GM18520 (cell line): ENCODE measurements around the gene TLK2.
"Not testable (repeated sequence)": the region's sequence is repeated elsewhere in the genome, so short reads cannot be mapped to it uniquely, and the experiment has no call there.

Source experiments
- ATAC-seq: cut with Tn5 transposase; IDR thresholded peaks from one replicate; pipeline ENCODE4 v1.9.1; 2021; ENCODE audit not compliant: unreplicated experiment

TLK2 gene

DNA sequence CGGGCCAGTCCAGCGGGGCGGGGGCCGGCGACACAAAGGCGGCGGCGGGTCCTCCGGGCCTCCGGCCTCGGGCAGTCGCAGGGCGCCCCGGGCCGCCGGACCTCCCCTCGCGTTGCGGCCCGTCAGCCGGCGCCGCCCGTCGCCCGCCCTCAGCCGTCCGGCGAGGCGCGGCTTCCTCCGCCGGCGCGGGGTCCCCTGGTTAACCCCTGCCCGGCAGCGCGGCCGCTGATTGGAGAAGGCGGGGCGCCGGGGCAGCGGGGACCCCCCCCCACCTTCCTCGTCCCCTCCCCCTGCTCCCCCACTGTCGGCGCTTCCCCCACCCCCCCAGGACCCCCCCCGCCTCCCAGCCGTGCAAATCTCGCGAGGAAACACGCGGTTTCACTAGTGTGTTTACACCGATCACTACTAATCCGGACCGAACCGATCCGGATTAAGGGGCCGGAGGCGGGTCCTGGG, at the start of gene TLK2:
TSS of gene TLK2 (plus strand) at position 402 of the 456 bp plus-strand sequence. CDS start 2,301 bp downstream, outside the sequence.
- ATAC-seq: peak; percentile 59

- not testable (repeated sequence) for ATAC-seq
Observed at GRCh38 chr17:62435251-62435650, 43.4 kb upstream of the TLK2 start.

GRCh38 chr17:62441181-62441580, 37.4 kb upstream of the TLK2 start:
- not testable (repeated sequence) for ATAC-seq

DNA sequence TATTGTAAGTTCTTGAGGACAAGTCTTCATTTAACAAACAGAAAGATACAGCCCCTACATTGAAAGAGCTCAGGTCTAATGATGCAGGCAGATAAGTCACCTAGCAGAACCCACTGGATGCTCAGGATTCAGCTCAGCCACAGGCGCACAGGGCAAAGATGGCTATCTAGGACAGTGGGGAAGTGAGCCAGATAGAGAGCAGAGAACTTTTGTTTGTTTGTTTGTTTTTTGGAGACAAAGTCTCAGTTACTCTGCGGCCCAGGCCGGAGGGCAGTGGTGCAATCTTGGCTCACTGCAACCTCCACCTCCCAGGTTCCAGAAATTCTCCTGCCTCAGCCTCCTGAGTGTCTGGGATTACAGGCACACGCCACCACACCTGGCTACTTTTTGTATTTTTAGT, 34.6 kb upstream of the TLK2 start:
- ATAC-seq: no peak

DNA sequence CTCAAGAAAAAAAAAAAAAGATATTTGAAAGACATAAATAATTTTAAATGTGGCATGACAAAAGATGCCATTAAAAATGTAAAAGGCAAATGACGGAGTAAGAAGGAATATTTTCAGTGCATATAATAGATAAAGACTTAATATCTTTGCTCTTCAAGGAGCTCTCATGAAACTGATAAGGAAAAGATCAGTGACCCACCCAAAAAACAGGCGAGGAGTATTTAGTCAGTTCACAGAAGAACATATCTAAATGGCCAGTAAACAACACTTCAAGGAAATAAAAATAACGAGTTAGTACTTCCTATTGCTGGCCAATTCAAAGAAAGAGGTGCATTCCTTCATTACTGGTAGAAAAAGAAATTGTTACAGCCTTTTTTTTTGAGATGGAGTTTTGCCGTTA, 32.8 kb upstream of the TLK2 start:
- not testable (repeated sequence) for ATAC-seq

DNA sequence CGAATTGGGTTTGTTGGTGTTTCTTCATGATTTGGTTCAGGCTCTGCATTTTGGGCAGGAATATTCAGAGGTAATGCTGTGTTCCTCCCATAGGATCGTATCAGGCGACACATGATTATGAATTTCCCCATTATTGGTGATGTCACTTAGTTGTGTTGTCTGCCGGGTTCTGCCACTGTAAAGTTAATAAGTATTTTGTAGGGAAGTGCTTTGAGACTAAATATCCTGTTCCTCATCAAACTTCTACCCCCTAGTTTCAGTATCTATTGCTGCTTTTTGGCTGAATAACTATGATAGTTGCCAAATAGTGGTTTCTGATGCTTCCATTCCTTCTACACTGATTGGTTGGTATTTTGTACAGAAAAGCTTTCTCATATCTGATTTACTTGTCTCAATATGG, 26.4 kb upstream of the TLK2 start:
- not testable (repeated sequence) for ATAC-seq

DNA sequence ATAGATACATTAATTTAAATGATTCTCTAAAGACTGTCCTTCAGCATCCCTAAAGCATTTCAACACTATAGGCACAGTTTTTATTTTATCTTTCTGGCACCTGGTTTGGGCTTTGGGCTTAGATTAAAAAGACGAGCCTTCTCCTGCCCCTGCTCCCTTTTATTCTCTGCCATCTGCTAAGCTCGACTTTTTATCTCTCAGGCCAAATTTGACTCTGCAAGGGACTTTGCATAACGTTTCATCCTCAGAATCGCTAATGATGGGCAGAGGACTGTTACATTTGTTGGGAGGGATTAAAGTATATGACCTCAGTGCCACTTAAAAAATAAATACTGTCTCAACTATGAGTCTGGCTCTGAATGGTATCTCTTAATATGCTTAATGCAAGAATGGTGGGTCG, 25.6 kb upstream of the TLK2 start:
- not testable (repeated sequence) for ATAC-seq

- ATAC-seq: peak; percentile 24
Observed at GRCh38 chr17:62453656-62454055, 25.0 kb upstream of the TLK2 start.

GRCh38 chr17:62454111-62454510, 24.5 kb upstream of the TLK2 start:
- peak; percentile 41 for ATAC-seq

DNA sequence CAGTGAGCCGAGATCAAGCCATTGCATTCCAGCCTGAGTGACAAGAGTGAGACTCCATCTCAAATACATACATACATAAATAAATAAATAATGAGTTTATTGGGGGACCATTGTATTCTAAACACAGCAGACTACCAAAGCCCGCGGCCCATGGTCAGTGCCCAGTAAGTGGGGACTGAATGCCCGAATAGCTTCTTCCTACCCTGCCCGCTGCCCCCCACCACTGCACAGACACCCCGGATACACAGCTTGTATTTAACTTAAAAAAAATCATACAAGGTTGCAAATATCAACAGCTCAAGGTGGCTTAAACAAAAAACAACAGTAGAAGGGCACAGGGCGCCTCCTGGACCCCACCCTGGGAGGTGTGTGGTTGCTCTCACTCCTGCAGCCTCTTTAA, 22.6 kb upstream of the TLK2 start:
- no peak for ATAC-seq

GRCh38 chr17:62458483-62458882, 20.1 kb upstream of the TLK2 start:
- ATAC-seq: not testable (repeated sequence)

DNA sequence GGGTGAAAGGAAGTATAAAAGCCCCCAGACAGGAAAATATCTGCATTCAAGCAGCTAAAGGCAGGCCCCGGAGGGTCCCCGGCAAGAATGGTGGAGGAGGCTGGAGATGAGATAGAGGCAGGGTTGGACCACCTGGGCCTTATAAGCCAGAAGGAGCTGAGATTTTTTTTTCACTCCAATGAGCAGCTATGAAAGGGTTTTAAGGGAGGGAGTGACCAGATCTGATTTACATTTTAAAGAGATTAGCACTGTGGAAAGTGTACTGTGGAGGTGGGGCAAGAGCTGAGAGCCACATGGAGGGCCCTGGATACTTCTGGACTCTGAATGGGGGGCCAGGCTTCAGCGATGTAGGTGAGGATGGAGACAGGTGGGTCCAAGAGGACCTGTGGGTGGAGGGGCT, 14.2 kb upstream of the TLK2 start:
- not testable (repeated sequence) for ATAC-seq

GRCh38 chr17:62465271-62465670, 13.4 kb upstream of the TLK2 start:
- ATAC-seq: not testable (repeated sequence)

DNA sequence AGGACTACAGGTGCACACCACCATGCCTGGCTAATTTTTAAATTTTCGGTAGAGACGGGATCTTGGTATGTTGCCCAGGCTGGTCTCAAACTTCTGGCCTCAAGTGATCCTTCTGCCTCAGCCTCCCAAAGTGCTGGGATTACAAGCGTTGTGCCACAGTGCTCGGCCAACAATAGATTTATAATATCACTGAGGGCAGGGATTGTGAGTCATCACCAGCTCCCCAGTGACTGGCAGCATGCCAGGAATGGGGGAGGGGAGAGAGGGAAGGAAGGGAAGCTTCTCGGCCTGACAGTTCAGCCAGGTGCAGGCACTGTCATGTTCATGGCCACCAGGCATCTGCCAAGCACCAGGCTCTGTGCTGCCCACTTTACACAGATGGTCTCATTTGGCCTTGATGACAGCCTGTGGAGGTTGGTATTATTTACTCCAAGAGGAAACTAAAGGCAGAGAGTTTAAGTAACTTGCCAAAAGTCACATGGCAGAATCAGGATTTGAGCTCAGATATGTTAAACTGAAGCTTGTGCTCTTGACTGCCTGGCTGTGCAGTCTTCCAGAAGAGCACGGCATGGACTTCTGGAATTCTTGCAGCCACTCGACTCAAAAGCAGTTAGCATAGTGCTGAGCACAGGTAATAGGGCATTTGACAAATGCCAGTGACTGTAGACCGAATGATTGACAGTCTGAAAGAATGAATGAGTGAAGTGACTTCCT, 7.8 kb upstream of the TLK2 start:
- not testable (repeated sequence) for ATAC-seq

DNA sequence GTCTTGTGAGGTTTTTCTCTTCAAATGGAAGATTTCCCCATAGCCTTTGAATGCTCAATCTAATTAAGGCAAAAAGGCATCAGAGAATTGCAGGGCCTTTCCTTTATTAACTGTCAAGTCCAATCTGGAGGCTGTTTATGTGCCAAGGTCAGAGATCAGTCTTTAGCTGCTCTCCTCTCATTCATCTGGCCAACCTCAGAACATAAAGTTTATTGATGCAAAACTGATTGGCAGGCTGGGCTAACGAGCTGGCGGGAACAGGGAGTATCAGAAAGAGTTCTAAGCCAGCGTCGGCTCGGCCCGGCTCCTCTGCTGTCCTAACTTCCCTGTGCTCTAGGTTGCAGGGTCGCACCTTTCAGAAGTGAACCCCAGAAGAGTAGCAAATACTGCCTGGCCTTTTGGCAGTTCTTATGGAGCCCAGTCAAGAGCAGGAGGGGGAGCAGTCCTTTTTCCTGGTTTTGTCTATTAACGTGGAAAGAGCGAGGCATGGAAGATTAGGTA, 7.2 kb upstream of the TLK2 start:
- ATAC-seq: not testable (repeated sequence)

DNA sequence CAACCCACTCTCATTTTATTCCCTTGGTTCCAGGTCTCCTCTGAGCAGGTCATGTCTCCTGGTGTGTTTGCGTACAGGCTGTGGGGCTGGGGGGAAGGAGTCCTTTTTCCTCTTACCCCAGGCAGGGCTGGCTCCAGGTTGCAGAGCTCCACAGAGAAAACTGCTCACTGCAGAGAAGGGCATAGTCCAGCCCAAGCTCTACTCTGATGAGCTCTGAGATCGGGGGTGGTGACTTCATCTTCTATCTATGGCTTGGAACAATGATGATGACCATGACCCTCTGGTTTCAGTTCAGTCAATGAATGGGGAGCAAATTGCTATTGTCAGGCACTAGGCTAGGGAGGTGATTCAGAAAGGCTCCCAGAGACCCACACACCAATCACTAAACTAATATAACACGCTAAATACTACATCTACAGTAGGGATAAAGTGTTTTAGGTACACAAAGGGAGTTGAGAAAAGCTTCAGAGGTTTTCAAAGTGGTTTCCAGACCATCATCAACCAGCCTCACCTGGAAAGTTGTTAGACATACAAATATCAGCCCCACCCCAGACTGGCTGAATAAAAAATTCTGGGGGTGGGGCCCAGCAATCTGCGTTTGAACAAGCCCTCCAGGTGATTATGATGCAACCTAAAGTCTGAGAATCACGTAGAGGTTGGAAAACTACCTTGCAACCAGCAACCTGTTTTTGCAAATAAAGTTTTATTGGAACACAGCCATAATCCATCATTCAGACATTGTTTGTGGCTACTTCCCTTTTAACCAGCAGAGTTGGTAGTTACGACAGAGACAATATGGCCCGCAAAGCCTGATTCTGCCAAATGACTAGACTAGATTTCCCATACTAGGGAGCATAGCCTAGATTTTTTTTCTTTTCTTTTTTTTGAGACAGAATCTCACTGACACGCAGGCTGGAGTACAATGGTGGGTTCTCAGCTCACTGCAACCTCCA, 5.3 kb upstream of the TLK2 start:
- ATAC-seq: not testable (repeated sequence)

- not testable (repeated sequence) for ATAC-seq
Observed at GRCh38 chr17:62477111-62477510, 1.5 kb upstream of the TLK2 start.

DNA sequence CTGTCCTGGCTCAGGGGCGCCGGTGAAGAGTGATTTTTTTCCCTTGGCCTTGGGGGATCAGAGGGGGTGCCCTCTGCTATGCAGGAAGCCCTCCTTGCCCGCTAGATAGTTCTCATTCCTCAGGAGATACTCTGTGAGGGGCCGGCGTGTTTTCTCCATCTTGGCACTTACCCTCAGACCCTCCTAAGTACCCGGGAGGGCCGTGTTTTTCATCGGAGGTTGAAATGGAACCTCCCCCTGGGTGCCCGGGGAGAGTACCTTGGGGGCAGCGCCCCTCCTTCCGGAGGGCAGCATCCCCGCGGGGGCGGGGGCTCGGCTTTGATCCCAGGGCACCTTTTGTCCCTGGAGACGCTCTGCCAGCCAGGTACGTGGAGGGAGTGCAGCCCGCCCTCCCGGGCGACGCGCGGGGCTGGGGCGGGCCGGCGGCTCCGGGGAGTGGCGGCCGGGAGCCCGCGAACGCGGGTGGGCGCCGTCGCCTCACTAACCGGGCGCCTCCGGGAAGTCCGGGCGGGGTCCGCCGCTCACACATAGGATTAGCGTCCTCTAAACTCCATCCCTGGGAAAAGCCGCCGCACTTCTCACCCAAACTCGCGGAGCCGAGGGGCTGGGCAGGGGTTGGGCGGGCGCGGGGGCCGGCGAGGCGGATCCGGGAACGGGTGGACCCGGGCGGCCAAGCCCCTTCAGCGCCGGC, 762 bp upstream of the TLK2 start:
- peak; percentile 15 for ATAC-seq

- peak; percentile 26 for ATAC-seq
Observed at GRCh38 chr17:62478880-62479638, 434 bp downstream of the TLK2 start.

DNA sequence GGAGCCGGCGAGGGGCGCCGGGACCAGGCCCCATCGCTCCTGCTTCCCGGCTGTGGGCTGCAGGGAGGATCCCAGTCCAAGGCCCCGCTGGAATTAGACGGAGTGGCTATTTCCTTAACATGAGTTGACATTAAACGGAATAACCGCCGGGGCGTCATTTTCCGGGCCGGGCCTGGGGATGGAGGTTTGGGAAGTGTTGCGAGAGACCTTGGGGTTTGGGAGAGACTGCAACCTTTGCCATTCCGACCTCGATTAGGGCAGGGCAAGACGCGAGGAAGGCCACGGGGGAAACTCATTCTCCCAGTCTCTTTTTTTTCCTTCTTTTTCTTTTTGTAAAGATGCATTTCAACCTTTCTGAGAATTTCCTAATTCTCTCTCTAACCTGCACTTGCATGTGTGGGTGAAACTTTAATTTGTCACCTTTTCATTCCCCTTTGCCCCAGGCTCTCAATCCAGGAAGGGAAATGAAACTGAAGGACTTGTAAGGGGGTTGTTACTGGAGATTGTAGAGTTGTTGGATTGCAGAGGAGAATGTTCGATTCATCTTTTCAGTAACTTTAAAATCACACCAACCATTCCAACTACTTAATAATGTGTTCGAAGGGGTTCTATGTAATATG, 1.1 kb downstream of the TLK2 start:
- ATAC-seq: not testable (repeated sequence)
